NCI-H1092 (cell line): Measurements from ENCODE around the gene GNG11.

ENCODE experiments used
- DNase-seq: peaks from one replicate; lab custom pipeline; 2025; lab: John Stamatoyannopoulos, UW

GNG11 gene

DNA sequence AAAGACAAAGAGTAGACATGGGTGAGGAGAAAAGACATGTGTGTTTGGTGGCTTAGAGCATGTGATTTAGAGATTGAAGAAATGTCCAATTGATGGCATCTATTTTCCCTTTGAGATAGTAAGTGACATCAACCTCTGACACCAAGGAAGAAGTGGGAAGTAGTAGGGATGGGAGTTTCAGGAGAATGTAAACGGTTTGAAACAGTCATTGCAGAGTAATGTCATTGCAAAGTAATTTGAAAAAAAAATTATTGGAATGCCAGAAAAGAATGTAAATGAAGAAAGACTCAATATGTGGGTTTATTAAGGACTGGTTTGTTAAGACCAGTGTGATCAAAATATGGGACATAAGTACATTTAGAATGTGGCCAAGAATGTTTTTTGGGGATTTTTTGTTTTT lies 26.6 kb downstream of the GNG11 start:
- DNase-seq = no peak

DNA sequence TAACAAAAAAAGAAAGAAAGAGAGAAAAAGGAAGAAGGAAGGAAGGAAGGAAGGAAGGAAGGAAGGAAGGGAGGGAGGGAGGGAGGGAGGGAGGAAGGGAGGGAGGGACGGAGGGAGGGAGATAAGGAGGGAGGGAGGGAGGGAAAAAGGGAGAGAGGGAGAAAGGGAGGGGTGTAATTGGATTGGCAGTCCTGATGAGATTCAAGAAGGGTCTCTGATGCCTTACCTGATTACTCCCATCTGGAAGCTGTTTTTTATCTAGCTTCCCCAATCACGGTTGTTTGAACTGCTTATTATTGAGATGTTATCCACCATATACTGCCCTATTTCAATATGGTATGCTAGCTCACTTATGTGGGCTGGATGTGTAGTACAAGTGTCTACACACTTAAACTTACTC lies 27.3 kb downstream of the GNG11 start:
- DNase-seq = no peak

DNA sequence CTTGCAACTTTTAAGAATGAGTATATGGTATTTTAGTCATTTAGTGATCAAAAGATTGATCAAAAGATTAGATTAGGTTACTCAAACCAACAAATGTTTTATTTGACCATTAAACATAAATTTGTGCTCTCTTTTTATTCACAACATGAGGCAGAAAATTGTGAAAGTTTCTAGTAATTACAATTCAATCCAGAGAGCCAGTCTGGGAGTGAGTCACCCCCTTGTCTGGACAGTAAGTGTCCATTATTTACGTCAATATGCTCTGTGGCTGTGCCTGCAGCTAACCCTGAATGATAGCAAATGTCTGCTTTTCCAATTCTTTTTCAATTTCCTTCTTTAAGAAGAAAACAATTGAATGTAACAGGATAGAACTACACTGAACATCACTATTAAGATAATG lies 27.9 kb downstream of the GNG11 start:
- no peak for DNase-seq

DNA sequence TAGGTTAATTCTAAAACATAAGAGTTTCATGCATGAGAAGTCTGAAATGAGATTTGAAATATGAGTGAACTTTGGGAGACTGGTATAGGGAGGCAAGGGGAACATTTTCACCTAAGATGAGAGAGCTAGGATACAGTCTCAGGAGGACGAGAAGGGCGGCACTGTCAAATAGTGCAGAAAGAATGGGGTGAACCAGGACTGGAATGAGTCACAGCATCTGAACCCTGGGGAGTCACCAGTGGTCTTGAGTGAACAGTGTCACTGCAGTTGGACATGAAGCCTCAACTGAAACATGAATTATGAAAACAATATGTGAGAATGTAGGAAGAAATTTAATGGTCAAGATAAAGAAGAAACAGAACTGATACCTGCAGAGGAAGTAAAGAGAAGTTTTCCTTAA lies 33.8 kb downstream of the GNG11 start:
- DNase-seq = no peak

DNA sequence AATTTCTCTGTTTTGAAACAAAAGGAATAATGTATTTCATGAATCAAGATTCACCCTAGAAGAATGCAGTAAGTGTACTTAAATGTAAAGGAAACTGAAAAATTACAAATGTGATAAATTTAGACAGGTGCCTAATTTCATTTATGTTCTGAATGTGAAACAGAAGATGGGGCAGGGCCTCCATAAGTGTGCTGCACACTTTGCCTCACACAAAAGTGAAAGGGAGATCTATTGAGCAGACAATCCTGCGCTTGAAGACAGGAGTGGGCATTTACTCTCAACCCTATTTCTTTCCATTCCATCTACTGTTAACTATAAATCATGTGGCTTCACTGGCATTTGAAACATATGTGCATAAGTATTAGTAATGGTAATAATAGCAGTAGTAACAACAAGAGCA lies 36.2 kb downstream of the GNG11 start:
- no peak for DNase-seq

DNA sequence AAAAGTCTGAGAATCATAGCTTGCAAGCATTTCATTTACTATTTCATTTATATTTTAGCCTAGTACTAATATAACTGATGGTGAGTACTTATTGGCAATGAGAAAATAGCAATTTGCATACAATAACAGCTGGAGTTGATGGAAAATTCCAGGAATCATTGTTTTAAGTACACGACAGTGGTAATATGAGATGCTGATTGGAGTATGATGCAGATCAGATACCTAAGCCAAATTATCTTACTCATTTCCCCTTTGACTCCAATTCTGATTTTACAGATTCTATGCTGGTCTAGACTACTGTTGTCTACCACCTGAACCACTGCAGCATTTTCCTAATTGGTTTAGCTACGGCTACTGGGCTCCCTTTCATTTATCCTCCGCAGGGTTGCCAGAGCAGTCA lies 36.7 kb downstream of the GNG11 start:
- no peak for DNase-seq

DNA sequence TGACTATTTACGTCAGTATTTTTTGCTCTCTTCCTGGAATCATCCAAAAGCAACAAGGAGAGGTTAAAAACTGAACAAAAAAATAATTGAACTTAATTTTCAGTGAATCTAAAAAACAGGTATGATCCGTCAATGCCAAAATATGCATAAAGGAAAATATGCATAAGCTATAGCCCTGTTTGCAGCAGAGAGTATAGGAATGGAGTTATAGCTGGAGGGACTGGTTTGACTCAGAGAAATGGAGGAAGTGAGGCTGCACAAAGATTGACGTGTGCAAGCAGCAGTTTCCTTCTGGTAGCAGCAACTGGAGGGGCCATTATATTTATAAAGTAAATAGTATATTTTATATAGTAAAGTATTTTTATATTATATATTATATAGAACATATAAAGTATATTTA lies 37.1 kb downstream of the GNG11 start:
- DNase-seq = no peak

DNA sequence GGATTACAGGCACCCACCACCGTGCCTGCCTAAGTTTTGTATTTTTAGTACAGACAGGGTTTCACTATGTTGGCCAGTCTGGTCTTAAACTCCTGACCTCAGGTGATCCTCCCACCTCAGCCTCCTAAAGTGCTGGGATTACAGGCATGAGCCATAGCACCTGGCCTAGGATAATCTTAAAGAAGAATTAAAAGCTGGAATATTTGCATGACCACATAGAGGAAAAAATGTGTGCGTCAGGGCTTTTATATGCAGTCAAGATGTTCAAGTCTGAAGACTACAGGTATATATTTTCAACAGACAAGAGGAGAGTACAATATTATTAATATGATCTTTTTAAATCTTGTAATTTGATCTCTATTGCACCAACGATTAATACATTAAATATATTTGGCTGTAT lies 39.5 kb downstream of the GNG11 start:
- DNase-seq = no peak

DNA sequence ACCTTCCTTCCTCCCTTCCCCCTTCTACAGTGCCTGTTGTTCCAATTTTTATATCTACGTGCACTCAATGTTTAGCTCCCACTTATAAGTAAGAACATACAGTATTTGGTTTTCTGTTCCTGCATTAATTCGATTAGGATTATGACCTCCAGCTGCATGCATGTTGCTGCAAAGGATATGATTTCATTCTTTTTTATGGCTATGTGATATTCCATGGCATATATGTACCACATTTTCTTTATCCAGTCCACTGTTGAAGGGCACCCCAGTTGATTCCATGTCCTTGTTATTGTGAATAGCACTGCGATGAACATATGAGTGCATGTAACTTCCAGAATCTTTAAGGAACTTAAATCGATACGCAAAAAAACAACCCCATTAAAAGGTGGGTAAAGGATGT lies 42.7 kb downstream of the GNG11 start:
- no peak for DNase-seq

DNA sequence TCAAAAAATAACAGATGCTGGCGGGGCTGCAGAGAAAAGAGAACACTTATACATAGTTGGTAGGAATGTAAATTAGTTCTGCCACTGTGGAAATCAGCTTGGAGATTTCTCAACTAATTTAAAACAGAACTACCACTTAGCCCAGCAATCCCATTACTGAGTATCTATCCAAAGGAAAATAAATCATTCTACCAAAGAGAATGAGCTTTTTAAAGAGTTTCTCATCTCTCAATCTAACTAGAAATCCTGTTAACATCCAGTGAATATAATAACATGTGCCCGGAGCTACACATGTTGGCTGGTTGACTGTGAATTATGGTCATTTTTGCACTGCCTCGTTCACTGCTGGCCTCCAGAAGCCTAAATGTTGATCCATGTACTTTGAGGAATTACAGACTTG lies 43.3 kb downstream of the GNG11 start:
- DNase-seq = no peak

DNA sequence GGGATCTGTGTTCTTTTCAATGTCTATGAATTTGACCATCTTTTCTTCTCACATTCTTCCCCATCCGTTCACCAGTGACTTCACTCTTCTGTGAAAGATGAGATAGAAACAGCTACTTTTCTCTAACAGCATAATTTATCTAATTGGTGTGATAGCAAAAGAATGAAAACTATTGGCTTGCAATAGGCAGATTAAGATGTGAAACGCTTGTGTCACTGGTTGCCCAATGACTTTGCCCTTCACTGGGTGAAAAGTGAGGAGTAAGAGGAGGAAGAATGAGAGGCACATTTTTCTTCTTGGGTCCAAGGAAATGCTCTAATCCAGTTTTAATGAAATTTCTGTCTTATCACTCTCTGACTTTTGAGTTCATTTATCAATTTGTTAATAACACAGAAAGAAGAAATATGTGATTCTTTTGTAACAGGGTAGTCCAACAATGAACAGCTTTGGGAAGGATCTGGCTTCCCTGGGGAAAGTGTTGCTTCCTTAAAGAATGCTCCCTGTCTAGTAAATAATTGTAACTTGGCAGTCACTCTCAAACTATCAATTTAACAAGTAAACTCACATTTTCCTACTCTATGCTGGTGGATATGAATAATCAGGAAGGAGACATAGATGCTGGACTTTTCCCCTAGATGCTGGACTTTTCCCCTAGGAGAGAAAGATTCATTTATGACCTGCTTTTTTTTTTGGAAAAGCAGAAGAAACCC lies 47.5 kb downstream of the GNG11 start:
- DNase-seq = no peak

DNA sequence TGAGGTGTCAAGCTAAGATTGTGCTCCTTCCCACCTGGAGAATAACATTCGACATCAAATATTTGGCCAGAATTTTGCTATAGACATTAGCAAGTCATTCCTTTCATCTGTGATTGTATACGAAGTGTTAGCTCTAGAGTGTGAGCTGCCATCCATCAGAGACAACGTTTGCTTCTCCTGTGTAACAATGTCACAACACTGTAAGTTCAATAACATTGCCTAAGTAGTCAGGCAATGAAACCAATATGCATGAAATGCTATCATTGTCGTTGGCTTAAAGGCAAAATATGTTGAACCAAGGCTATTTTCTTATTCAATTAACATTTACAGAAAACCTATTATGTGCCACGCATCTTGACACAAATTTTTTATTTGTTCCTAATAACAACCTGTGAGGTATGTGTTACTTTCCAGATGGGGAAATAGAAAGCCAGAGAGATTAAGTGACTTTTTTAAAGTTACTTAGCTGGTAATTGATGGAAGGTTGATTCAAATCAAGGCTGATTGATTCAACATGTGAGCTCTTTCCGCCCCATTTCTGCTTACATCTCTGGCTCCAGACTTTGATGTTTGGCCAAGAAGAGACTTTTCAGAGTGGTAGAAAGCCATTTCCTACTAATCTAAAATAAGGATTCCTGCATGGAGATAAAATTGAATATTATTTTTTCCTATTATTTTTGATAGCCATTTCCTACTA lies 50.6 kb downstream of the GNG11 start:
- DNase-seq = no peak

DNA sequence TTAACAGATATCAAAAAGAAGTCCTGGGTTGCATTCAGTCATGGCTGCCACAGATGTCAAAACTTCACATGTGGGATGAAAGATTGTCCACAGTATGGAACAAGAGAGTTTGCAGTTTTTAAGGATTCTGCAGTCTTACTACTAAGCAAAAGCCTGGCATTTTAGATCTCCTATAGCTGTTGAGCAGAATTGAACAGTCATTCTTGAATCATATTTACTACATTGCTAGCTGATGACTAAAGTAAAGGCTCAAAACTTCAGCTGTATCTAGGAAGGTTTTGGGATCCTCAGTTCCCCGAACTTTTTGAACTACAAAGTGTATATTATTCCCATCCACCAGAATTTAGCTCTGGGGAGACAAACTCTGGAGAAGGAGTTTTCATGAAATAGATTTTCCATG lies 51.6 kb downstream of the GNG11 start:
- DNase-seq = no peak

DNA sequence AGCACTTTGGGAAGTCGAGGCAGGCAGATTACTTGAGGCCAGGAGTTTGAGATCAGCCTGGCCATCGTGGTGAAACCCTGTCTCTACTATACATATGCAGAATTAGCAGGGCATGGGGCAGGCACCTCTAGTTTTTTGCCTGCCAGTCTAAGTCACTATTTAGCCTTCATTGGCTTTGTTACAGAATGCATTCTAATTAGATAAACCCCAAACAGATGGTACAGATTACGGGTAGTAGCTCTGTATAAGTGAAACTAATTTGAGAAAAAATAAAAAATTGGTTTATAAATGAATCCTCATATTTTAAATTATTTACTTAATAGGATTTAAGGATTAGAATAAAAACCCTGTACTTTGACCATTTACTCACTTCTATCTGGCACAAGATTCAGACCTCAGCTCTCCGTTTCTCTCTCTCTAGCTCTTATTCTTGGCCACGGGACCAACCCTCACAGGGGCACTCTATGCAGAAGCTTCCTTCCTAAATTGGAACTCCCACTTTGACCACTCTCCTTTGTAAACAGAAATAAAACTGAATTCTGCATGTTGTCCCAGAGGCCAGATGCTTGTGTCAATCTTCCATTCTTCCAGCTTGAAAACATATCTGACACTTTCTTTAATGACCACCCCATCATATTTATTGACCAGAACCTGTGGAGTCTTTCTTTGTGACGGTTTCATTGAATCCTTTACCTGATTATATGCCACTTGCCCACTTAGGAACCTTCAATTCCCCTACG lies 55.8 kb downstream of the GNG11 start:
- DNase-seq = no peak
